Neuronal stem cell (in vitro differentiated cells): ENCODE data around the gene SLC9A9.
A peak's percentile ranks its signal among the peaks of the same experiment; 100 is the strongest.

Experiments used
- DNase-seq: peaks from one replicate; pipeline ENCODE4 v3.0.0-alpha.2; 2013; ENCODE audit warnings: low spot score
- H2AFZ ChIP-seq: one replicate; pipeline ENCODE4 v1.6.1; 2013; ENCODE audit warnings: mild to moderate bottlenecking, low read length, inconsistent platforms
- H2AK5ac ChIP-seq: 2 replicates; pipeline ENCODE4 v1.6.1; 2013; ENCODE audit warnings: low read depth, mild to moderate bottlenecking, inconsistent platforms, low read length, moderate library complexity, mixed read lengths
- H2BK120ac ChIP-seq: 2 replicates; pipeline ENCODE4 v1.6.1; 2013; ENCODE audit warnings: low read depth, mild to moderate bottlenecking, inconsistent platforms, low read length, moderate library complexity, mixed read lengths
- H2BK12ac ChIP-seq: one replicate; pipeline ENCODE4 v1.6.1; 2013; ENCODE audit warnings: low read length, inconsistent platforms
- H2BK15ac ChIP-seq: 2 replicates; pipeline ENCODE4 v1.6.1; 2013; ENCODE audit warnings: mild to moderate bottlenecking, low read length, inconsistent platforms, mixed read lengths
- H2BK5ac ChIP-seq: one replicate; pipeline ENCODE4 v1.6.1; 2013; ENCODE audit warnings: inconsistent platforms, mild to moderate bottlenecking, low read length, moderate library complexity
- H3K14ac ChIP-seq: one replicate; pipeline ENCODE4 v1.6.1; 2013; ENCODE audit warnings: low read length, inconsistent platforms
- H3K18ac ChIP-seq: 2 replicates; pipeline ENCODE4 v1.6.1; 2013; ENCODE audit warnings: low read length, inconsistent platforms
- H3K23ac ChIP-seq: 2 replicates; pipeline ENCODE4 v1.6.1; 2013; ENCODE audit warnings: low read depth, mild to moderate bottlenecking, mixed read lengths, low read length, inconsistent platforms; ENCODE audit not compliant: poor library complexity
- H3K27ac ChIP-seq: replicated peaks from 3 replicates; pipeline ENCODE4 v1.5.1; 2013; ENCODE audit warnings: low read length, inconsistent platforms
- H3K27me3 ChIP-seq, 3 experiments: 2 replicates each; pipeline ENCODE4 v1.6.1; 2013; ENCODE audit warnings: low read length in 3 of 3, mild to moderate bottlenecking in 2 of 3, inconsistent platforms in 1 of 3, low read depth in 1 of 3, mixed read lengths in 1 of 3, moderate library complexity in 1 of 3; ENCODE audit not compliant: control insufficient read depth in 3 of 3, insufficient read depth in 3 of 3
- H3K36me3 ChIP-seq, 2 donors: replicated peaks in 1 of 2; 2 replicates each; pipeline ENCODE4 v1.6.1; 2013; ENCODE audit warnings: low read length in 2 of 2; ENCODE audit not compliant: control insufficient read depth in 2 of 2, insufficient read depth in 2 of 2
- H3K4ac ChIP-seq: 2 replicates; pipeline ENCODE4 v1.6.1; 2013; ENCODE audit warnings: inconsistent platforms, mild to moderate bottlenecking, low read length, moderate library complexity
- H3K4me1 ChIP-seq, 2 donors: 1 replicate in 1 of 2; 2 replicates in 1 of 2; pipeline ENCODE4 v1.6.1; 2013; ENCODE audit warnings: low read length in 2 of 2, low read depth in 1 of 2; ENCODE audit not compliant: control insufficient read depth in 2 of 2, insufficient read depth in 1 of 2
- H3K4me2 ChIP-seq: one replicate; pipeline ENCODE4 v1.6.1; 2013; ENCODE audit warnings: mild to moderate bottlenecking, low read length, inconsistent platforms; ENCODE audit not compliant: insufficient read depth, poor library complexity, severe bottlenecking
- H3K4me3 ChIP-seq, 2 donors: 2 replicates each; pipeline ENCODE4 v1.5.1; 2013; ENCODE audit warnings: low read length in 2 of 2, mild to moderate bottlenecking in 2 of 2, inconsistent platforms in 1 of 2, moderate library complexity in 1 of 2
- H3K79me1 ChIP-seq: one replicate; pipeline ENCODE4 v1.6.1; 2013; ENCODE audit warnings: low read depth, mild to moderate bottlenecking, inconsistent platforms, low read length, moderate library complexity
- H3K9ac ChIP-seq: one replicate; pipeline ENCODE4 v1.6.1; 2013; ENCODE audit warnings: mild to moderate bottlenecking, low read depth, low read length, inconsistent platforms; ENCODE audit not compliant: poor library complexity
- H3K9me3 ChIP-seq, 2 donors: replicated peaks in 1 of 2; 2 replicates each; pipeline versions ENCODE3 to v1.6.1; 2013; ENCODE audit warnings: low read length in 2 of 2, mild to moderate bottlenecking in 2 of 2, inconsistent platforms in 1 of 2, low read depth in 1 of 2, mixed read lengths in 1 of 2, moderate library complexity in 1 of 2; ENCODE audit not compliant: control insufficient read depth in 2 of 2, insufficient read depth in 1 of 2
- H4K8ac ChIP-seq: one replicate; pipeline ENCODE4 v1.6.1; 2013; ENCODE audit warnings: low read depth, mild to moderate bottlenecking, inconsistent platforms, low read length, moderate library complexity
- H4K91ac ChIP-seq: one replicate; pipeline ENCODE4 v1.6.1; 2013; ENCODE audit warnings: low read length, low read depth, mild to moderate bottlenecking, inconsistent platforms; ENCODE audit not compliant: poor library complexity
- WGBS, 2 donors: extraction: QIAGEN DNeasy Blood & Tissue Kit; methylation state at CpG; one replicate each; pipeline ENCODE4 v1.1.7; 2013; ENCODE audit warnings: missing lambda C conversion rate in 2 of 2, mixed read lengths in 1 of 2; ENCODE audit not compliant: insufficient read length in 2 of 2, insufficient replicate concordance in 1 of 2; ENCODE audit errors: extremely low coverage in 2 of 2; 5-methylcytosine and 5-hydroxymethylcytosine counted together

The SLC9A9 gene

DNA sequence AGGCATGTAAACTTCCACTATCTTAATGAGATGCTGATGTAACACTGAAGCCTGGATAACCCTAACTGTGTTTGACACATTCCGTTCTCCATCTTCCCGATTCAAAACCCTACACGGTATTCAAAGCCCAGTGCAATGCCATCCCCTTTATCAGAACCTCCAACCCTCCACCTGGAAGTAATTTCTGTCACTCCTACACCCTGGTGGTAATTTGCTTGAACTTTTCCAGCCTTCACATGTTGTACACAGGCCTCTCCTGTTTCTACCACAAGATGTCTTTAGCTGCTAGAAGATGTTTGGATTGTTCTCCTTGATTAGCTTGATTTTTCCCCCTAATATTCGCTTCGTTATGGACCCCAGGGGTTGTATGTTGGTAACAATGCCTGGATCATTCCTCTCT, 519.8 kb downstream of the SLC9A9 start:
- Histone ChIP-seq H3K18ac (no peak overlapping the region), H3K4me3 (no peak overlapping the region), H3K9me3 (peaks cover 0 to 3% of the 10 kb centered on the region in 2 donors), H2BK12ac (no peak overlapping the region), H3K27me3 (no peaks in the 10 kb centered on the region), H3K4me2 (no peak overlapping the region), H3K14ac (no peak overlapping the region), H2AK5ac (no peak overlapping the region), H3K79me1 (no peaks in the 10 kb centered on the region), H3K23ac (no peak overlapping the region), H3K27ac (no peak overlapping the region), H3K9ac (no peak overlapping the region), H4K8ac (no peak overlapping the region), H2AFZ (peak overlapping the region; percentile 19), H3K4me1 (peaks cover 3% of the 10 kb centered on the region in 2 donors), H4K91ac (no peak overlapping the region), H3K4ac (no peak overlapping the region), H2BK120ac (no peak overlapping the region), H2BK15ac (no peak overlapping the region), H3K36me3 (no peaks in the 10 kb centered on the region), H2BK5ac (no peak overlapping the region)
- WGBS, 2 donors, result no CpG with 5 or more reads among the region's 5 CpGs
- DNase-seq, result no peak

GRCh38 chr3:143326983-143327778, 521.1 kb downstream of the SLC9A9 start:
- H3K36me3 ChIP-seq, result no peaks in the 10 kb centered on the region
- peaks cover 0 to 3% of the 10 kb centered on the region in 2 donors for H3K9me3 ChIP-seq

DNA sequence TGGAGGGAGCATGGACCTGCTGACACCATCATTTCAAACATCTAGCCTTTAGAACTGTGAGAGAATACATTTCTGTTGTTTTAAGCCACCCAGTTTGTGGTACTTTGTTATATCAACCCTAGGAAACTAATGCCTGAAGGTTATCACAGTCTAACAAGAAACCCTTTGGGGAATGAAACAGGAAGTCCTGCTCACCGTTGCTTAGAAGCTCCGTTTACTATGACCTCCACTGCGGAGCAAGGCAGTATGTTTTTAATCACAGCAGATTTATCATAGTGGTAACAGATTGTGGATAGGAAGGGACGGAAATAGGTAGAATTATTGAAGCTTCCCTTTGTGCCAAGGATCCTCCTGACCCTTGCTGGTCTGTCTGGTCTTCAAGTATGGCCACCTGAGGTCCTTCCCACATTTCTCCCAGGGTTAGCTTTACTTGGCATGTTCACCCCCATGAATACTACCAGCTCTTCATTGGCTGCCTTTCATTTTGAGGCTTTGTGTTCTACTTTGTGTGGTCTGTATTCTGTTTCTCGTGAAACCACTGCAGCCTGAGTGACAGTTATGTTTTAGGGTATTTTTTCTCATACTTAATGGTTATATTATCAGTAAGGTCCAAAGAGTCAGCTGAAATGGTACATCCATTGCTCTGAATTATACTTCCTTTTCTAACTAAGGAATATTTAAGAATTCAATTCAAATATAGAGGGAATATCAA, 527.1 kb downstream of the SLC9A9 start:
- Histone ChIP-seq H3K36me3 (no peaks in the 10 kb centered on the region), H3K4me1 (no peaks in the 10 kb centered on the region), H3K27me3 (peaks cover 0 to 3% (median 0%) of the 10 kb centered on the region in 3 experiments), H2BK15ac (no peak overlapping the region), H3K4ac (no peak overlapping the region), H3K79me1 (no peaks in the 10 kb centered on the region), H2BK12ac (no peak overlapping the region), H2BK5ac (no peak overlapping the region), H4K8ac (no peak overlapping the region), H2AK5ac (no peak overlapping the region), H3K9ac (no peak overlapping the region), H4K91ac (no peak overlapping the region), H3K18ac (no peak overlapping the region), H3K9me3 (peaks cover 0 to 3% of the 10 kb centered on the region in 2 donors), H2BK120ac (no peak overlapping the region), H3K4me2 (no peak overlapping the region), H3K27ac (no peak overlapping the region), H3K14ac (no peak overlapping the region), H3K23ac (no peak overlapping the region), H2AFZ (no peak overlapping the region), H3K4me3 (no peak overlapping the region)
- DNase-seq, result no peak
- WGBS, 2 donors, result no CpG with 5 or more reads among the region's 5 CpGs

More at GRCh38 chr3:143326983-143327778, 521.1 kb downstream of the SLC9A9 start:
- no peaks in the 10 kb centered on the region for H3K79me1 ChIP-seq
- H4K8ac ChIP-seq, result no peak overlapping the region
- H2AFZ ChIP-seq, result no peak overlapping the region
- WGBS, 2 donors, result no CpG with 5 or more reads among the region's 1 CpG
- no peaks in the 10 kb centered on the region for H3K27me3 ChIP-seq
- peaks cover 3% of the 10 kb centered on the region in 2 donors for H3K4me1 ChIP-seq
- H3K4me2 ChIP-seq, result no peak overlapping the region
- no peak overlapping the region for H3K4ac ChIP-seq
- no peak overlapping the region for H3K4me3 ChIP-seq
- H3K9ac ChIP-seq, result no peak overlapping the region
- no peak overlapping the region for H3K14ac ChIP-seq
- no peak overlapping the region for H2BK15ac ChIP-seq
- H4K91ac ChIP-seq, result no peak overlapping the region
- no peak overlapping the region for H2AK5ac ChIP-seq
- no peak overlapping the region for H2BK12ac ChIP-seq
- no peak overlapping the region for H3K27ac ChIP-seq
- no peak overlapping the region for H2BK5ac ChIP-seq
- H3K18ac ChIP-seq, result no peak overlapping the region
- H2BK120ac ChIP-seq, result no peak overlapping the region
- DNase-seq, result no peak
- no peak overlapping the region for H3K23ac ChIP-seq

DNA sequence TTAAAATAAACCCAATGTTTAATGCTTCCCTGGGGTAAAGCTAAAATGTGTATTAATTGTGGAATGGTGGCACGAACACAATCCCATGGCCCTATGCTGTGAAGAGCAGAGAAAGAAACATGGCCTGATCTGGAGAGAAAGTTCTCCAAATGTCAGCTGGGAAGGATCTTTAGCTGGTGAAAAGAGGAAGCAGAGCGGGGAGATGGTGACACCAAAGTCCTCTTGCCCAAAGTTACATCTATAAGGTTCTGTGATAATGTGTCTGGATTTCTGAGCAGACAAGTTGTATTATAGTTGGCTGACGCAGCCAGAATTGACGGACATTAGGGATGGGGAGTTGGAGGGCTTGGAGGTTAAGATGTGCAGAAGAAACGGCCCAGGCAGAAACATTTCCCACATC, 532.5 kb downstream of the SLC9A9 start:
- H3K23ac ChIP-seq, result no peak overlapping the region
- no peak overlapping the region for H2BK120ac ChIP-seq
- no peaks in the 10 kb centered on the region for H3K79me1 ChIP-seq
- peaks cover 0 to 3% (median 0%) of the 10 kb centered on the region in 3 experiments for H3K27me3 ChIP-seq
- H3K4me1 ChIP-seq, result peaks cover 0 to 4% of the 10 kb centered on the region in 2 donors
- no peak overlapping the region for H3K27ac ChIP-seq
- H4K8ac ChIP-seq, result no peak overlapping the region
- H4K91ac ChIP-seq, result no peak overlapping the region
- H3K18ac ChIP-seq, result no peak overlapping the region
- H2BK12ac ChIP-seq, result no peak overlapping the region
- H2BK5ac ChIP-seq, result no peak overlapping the region
- H3K14ac ChIP-seq, result no peak overlapping the region
- H3K4me2 ChIP-seq, result no peak overlapping the region
- no peak overlapping the region for H2AK5ac ChIP-seq
- H3K9me3 ChIP-seq, result no peaks in the 10 kb centered on the region
- H3K4me3 ChIP-seq, result no peak overlapping the region
- no peak overlapping the region for H3K4ac ChIP-seq
- no peaks in the 10 kb centered on the region for H3K36me3 ChIP-seq
- H3K9ac ChIP-seq, result no peak overlapping the region
- H2AFZ ChIP-seq, result no peak overlapping the region
- no CpG with 5 or more reads among the region's 5 CpGs for WGBS, 2 donors
- no peak for DNase-seq
- no peak overlapping the region for H2BK15ac ChIP-seq
